Mammary epithelial cell (primary cell): ENCODE results near the gene SYVN1.

ENCODE experiments used
- EZH2 ChIP-seq: IDR thresholded peaks from 2 replicates; pipeline ENCODE4 v1.6.1; 2012; ENCODE audit warnings: low read length, inconsistent platforms, borderline replicate concordance
- TF ChIP-seq, protein P1 (sequence below), 2 donors: IDR thresholded peaks in 1 of 2; conservative IDR thresholded peaks in 1 of 2; 2 replicates each; pipeline ENCODE4 v1.5.1; 2011 to 2012; ENCODE audit warnings: inconsistent platforms in 2 of 2, low read length in 2 of 2, mild to moderate bottlenecking in 2 of 2, control low read depth in 1 of 2, low read depth in 1 of 2; ENCODE audit not compliant: insufficient read depth in 1 of 2; ENCODE audit errors: extremely low read depth in 1 of 2

DNA sequence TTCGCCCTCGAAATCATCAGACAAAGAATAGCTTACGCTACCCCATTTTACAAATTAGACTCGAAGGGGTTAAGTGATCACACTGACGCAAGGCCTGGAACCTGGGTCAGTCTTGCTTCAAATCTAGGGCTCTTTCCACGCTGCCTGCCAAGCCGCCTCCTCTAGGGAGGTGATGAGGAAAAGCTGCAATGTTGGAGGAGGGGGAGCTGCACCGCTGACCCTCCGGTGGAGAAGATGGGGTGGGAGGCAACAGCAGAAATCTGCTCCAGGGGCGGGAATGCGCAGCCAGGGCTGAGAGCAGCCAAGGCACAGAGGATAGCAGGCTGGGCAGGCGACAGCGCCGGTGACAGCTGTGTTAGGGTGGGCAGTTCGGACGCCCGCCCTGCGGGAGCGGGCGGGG, 595 bp downstream of the SYVN1 start:
- TF ChIP-seq, protein P1, sequence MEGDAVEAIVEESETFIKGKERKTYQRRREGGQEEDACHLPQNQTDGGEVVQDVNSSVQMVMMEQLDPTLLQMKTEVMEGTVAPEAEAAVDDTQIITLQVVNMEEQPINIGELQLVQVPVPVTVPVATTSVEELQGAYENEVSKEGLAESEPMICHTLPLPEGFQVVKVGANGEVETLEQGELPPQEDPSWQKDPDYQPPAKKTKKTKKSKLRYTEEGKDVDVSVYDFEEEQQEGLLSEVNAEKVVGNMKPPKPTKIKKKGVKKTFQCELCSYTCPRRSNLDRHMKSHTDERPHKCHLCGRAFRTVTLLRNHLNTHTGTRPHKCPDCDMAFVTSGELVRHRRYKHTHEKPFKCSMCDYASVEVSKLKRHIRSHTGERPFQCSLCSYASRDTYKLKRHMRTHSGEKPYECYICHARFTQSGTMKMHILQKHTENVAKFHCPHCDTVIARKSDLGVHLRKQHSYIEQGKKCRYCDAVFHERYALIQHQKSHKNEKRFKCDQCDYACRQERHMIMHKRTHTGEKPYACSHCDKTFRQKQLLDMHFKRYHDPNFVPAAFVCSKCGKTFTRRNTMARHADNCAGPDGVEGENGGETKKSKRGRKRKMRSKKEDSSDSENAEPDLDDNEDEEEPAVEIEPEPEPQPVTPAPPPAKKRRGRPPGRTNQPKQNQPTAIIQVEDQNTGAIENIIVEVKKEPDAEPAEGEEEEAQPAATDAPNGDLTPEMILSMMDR (conservative IDR thresholded peaks at IDR 0.05 in 1 of 2, IDR thresholded peaks at IDR 0.05 in 1 of 2; ENCODE audit: extremely low read depth in 1 of 2, insufficient read depth in 1 of 2, low read depth in 1 of 2, low read length in 2 of 2): no peak
- no peak for TF ChIP-seq EZH2
